Stimulated activated naive CD8-positive, alpha-beta T cell treated with anti-CD3 and anti-CD28 coated beads, Interleukin-15, Interleukin-2, amounts not matched to agents 100 U/mL and 50 U/mL, for 24 hours (primary cell): ENCODE data around the gene CDPF1.

Experiments used
- ATAC-seq: fragments of 150-1000 bp; cut with Tn5 transposase; one replicate; pipeline ENCODE4 v1.10.0; 2021
- DNase-seq: peaks from one replicate; pipeline ENCODE4 v3.0.0; 2021

The CDPF1 gene

DNA sequence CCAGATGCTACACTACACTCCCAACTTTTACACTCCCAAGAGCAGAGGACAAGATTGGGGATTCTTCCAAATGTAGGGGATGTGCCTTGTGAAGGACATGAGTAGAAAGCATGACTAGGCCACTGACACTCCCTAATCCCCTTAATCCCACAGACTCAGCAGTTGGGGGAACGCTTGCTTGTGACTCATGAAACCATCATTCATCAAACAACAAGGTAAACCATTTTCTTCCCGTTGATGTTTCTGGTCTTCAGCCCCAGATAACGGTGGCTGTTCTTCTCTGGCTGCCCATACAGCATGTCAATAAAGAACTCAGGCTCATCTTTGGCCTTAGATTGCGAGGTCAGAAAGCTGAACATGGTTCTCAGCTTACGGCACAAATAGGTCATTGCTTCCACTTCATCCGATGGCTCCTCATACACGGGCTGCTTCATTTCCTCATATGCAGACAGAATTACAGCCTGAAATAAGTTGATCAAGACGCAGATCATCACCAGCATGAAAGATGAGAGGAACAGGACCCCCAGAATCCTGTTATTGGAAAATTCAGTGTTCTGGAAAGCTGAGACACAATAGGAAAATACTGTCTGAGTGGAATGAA lies 6.4 kb upstream of the CDPF1 start:
- DNase-seq, result no peak
- no peak for ATAC-seq

DNA sequence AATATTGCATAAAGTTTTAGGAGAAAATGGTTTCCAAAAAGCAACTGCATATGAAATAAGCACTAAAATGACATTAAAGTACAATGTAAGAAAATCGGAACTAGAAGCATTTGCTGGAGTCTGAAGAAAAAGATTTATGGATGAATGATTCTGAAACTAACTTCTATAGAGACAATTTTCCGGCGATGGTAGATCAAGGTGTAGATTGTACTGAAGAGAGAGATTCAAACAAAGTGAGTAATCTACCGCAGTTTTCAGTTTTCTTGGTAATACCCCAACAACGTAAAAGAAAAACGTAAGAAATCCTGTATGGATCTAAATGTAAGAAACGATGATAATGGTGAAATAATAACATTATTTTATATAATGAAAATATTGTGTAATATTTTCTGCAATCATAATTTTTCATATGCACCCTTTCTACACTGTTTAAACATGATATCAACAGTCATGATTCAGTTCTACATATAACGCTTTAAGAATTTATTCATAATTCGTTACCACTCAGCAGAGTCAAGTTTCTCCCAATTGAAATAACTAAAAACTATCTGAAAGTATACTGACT lies 1.8 kb upstream of the CDPF1 start:
- DNase-seq (no peak), ATAC-seq (no peak)

DNA sequence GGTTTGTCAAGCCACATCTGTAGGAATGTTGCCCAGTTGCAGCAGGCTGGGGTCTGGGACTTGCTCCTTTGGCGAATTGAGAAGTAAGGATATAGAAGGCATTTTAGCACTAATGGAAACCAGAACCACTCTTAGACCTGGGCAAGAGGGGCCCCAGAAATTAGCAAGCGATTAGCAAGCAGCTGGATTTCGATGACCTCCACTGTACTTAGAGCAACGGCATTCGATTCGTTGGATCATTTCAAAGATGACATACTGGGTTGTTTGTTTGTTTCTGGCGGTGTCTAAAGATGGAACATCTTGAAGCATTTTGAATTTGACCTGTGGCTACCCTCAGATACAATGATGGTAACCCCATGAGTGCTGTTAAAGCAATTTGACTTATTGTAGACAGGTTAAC lies 1.2 kb upstream of the CDPF1 start:
- DNase-seq, result no peak
- no peak for ATAC-seq

DNA sequence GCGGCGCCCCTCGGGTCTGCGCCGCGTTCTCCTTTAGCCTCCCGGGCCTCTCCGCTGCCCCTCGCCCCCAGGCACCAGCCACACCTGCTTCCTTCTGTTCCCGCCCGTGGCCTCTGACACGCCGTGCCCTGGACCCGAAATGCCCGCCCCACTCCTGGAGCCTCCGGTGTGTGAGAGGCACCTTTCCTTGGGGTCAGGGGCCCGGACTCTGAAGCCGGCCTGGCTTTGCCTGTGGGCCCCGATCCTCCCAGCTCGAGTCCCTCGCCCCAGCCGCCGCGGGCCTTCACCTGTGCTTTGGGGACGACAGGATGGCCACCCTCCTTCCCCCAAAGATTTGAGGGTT lies 661 bp upstream of the CDPF1 start:
- no peak for ATAC-seq
- DNase-seq, result peak; percentile 27

DNA sequence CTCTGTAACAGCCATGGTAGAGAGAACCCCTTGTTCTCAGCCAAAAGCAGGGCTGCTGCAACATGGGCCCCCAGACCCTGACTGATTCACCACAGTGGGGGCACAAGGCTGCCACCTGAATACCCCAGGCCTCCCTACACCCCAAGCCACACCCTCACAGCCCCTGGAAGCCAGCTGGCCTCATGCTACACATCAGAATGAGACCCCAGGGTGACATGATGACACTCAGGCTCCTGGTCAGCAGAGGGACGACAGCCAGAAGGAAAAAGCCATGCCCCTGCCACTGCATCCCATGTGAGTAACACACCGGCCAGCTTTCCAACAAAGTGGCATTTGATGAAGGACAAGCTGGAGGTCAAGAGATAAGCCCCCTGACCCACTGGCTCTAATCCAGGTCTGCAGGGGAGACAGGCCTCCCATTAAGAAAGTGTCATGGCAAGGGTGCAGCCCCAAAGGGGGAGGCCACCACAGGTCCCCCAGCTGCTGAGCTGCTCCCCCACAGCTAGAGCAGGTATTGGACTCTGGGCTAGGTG lies 2.6 kb downstream of the CDPF1 start:
- no peak for DNase-seq
- no peak for ATAC-seq

DNA sequence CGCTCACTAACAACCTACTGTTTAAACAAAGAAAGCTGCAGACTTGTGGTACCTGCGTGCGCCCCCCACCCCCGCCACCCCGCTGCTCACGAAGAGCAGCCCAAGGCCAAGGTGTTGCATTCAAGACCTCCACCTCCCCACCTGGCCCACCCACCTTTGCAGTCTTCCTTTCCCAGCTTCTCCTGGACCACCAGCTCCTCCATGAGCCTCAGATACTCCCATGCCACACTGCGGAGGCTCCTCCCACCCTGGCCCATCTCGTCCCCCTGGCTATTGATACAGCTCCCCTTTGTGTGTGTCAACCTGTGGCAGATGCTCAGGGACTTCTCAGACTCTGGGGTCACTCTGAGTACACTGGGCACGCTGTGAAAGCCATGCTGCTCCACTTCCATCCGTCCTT lies 3.9 kb downstream of the CDPF1 start:
- ATAC-seq, result no peak
- no peak for DNase-seq

DNA sequence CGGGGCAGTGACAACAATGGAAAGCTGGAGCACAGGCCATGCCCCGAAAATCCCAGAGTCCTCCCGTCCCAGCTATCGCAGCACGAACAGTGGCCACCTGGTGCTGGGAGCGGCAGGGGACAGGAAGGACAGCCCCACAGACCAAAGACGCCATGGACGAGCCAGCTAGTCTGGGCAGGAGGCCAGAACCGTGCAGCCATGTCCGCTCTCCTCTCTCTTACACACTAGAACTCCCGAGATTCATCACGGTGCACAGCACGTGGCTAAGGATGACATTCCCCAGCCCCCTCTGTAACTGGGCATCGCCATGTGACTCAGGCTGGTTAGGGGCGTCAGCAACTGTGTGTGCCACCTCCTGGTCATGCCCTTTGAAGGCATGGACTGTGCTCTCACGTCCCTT lies 4.6 kb downstream of the CDPF1 start:
- ATAC-seq (no peak), DNase-seq (no peak)

DNA sequence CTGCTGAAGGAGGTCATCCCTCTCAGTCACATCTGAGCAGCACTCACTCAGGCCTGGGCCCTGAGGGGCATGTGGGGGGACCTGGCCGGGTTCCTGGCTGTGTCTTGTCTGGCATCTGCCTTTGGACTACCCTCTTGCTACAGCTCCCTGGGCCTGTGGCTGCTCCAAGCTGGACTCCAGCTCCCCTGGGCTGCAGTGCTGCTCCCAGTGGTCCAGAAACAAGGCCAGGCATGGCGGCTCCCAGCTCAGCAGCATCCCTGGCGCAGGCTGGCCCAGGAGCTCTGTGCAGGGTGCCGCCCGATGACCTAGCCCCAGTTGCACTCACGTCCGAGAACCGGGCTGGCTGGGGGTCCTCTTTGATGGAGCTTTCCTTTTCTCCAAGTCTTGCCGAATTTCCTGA lies 5.3 kb downstream of the CDPF1 start:
- ATAC-seq, result no peak
- DNase-seq, result no peak

DNA sequence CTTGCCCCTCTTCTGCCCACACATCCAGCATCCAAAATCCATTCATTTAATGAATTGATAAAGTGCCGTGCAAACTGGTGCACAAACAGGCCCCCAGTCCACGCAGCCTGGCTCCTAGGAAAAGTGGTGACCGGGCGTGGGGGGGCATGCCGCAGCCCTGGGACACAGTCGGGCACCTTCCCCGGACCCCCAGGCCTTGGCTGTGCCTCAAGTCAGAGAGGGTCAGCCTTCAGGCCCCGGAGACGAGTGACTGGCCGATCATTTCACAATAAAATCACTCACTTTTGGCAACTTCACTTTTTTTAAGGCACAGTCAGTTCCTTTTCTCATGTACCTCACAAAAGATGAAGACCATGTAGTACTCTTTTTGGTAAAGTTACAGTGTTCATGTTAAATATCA lies 8.0 kb downstream of the CDPF1 start:
- ATAC-seq (no peak), DNase-seq (no peak)

DNA sequence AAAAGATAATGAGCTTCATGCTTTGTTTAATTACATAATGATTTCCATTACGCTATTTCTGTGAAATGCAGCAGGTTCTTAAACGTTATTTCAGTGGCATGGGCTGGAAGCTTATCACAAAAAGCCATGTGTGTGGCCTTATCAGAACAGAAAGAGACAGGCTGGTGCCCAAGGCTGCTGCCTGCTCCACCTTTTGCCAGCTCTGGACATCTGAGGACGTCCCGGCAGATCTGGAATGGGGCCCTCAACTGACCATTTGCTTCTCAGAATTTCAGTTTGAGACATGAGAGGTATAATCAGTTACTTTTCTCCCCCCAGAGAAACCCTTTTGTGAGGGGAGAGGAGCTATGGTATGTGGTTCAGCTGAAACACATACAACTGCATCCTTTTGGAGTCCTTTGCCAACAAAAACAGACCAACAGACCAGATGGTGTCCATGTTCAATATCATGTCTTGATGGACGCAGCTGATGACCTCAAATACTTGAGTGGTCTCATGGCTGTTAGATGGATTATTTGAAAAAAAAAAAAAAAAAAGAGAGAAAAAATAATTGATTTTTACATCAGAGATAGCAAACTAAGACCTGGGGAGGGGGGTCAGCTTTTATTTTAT lies 8.6 kb downstream of the CDPF1 start:
- DNase-seq, result no peak
- no peak for ATAC-seq

DNA sequence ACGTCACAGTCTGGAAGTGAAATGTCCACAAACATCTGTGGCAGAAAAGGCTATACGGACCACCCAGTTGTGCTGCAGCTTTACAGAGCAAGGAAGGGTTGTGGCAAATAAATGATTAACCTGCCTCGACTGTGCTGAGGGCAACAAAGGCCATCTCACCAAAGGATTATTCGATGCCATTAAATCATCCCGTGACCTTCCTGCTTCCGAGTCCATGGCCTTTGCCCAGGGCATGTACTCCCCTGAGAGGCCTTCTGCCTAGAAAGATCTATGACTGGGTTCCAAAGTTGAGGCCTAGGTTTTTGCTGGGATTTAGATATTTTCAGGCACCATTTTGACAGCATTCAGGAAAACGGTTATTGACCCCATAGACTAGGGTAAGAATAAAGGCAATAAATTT lies 9.2 kb downstream of the CDPF1 start:
- ATAC-seq, result no peak
- DNase-seq, result no peak

DNA sequence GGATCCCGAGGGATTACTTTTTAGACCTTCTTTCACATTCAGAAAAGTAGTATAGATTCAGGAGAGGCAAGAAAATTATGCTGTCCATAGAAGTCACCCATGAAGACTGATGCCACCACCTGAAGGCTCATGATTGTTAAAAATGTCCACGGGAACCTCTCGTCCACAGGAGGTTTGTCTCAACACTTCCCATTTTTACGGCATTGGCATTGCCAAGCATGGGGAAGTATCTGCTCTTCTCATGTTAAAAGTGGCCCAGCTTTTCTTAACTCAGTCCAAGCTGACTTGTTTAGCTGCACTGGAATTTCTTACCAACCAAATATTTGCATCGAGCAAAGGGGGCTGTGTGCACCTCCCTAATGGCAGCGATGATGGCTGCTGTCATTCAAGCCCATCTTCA lies 9.6 kb downstream of the CDPF1 start:
- DNase-seq (no peak), ATAC-seq (no peak)

DNA sequence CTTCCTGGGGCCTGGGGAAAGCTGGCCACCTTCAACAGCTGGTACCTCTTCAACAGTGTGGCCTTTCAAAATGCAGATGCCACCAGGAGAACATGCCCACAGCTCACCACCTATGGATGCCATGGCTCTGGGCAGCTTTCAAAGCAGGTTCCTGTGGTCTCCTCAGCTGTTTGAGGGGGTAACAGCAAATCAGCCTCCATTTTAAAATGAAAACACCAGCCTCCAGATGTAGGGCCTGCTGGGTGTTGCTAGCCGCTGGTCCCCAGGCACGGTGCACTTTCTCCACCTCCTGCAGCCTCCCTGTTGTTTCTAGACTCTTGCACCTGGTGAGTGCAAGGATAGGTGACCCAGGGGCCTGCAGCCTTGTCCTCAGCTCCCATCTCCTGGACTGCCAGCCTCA lies 10.0 kb downstream of the CDPF1 start:
- DNase-seq (no peak), ATAC-seq (no peak)

DNA sequence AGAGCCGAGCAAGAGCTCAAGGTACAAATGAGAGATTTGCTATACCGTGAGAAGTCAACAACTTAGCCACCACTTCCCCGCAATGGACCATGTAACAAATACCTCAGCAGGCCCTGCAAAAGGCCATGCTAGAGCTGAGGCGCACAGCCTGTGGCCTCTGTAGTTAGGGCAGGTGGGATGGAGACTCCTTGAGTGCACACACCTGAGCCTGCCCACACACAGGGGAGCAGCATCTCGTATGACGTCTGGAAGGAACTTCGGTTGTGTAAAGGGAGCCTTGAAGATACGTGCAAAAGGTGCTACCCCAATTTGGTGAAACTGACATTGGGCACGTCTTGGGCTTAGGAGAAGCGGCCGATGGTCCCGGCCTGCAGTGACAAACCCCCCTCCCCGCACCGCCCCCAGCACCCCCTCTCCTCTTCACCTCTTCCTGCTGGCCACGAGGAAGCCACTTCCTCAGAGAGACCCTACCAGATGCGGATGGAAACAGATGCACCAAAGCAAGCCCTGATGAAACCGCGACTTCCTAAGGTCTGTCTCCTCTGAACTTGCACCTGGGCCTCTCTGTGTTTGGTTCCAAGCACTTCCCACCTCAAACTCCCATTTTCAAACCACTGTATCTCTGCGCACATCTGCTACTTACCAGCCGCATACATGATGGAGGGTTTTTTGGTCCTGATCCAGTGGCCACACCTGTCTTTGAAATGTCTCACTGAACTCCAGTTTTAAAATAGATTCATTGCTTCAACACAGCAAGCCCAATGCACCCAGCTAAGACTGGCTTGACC lies 10.6 kb downstream of the CDPF1 start:
- no peak for ATAC-seq
- no peak for DNase-seq

DNA sequence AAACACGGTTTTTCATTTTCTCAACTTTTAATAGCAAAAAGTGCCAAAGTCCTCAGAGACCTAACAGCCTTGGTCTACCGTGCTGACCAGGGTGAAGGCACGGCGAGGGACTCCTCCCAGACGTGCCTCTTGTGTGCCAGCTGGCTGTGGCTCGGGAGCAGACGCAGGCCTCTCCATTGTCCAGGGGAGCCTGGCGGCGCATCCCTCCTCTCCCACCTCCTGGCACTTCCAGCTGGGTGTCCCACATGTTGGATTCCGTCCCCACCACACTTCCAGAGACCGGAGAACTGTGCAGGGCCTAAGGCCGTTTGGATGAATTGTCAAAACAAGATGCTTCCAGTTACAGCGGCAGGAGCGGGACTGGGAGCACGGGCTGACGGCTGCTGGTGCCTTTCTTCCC lies 11.6 kb downstream of the CDPF1 start:
- DNase-seq, result no peak
- no peak for ATAC-seq

DNA sequence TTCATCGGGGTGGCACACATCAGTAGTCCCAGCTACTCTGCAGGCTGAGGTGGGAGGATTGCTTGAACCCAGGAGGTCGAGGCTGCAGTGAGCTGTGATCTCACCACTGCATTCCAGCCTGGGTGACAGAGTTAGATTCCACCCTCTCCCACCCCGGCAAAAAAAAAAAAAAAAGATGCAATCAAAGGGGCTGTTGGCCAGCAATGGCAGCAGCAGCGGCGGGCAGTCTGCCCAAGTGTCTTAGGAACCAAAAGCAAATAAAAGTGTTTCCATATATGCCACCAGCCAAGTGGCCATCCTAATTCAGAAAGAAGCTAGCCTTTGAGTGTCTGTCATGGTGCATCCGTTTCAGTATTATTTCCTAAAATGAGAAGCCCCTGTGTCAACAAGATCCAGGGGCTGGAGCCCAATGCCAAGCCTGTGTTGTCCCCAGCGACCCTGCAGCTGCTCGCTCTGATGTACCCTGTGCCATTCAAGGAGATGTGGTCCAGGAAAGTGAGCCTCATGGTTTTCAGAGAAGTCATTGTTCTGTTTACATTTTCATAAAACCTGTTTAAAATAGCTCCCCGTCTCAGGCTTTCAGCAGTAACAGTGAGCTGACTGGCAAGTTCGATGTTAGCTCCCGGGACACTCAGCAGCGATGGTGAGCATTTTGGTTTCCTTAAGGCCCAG lies 12.5 kb downstream of the CDPF1 start:
- no peak for ATAC-seq
- DNase-seq, result no peak

DNA sequence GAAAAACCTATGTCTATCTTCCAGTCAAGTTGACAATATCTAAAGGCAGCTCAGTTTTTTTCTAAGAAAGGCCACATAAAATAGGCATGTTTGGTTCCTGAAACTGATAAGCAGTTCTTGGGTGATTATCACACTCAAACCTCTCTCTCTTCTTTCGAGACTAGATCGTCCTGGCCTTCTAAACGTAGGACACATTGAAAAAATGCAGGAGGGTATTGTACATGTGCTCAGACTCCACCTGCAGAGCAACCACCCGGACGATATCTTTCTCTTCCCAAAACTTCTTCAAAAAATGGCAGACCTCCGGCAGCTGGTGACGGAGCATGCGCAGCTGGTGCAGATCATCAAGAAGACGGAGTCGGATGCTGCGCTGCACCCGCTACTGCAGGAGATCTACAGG lies 15.1 kb downstream of the CDPF1 start:
- no peak for DNase-seq

DNA sequence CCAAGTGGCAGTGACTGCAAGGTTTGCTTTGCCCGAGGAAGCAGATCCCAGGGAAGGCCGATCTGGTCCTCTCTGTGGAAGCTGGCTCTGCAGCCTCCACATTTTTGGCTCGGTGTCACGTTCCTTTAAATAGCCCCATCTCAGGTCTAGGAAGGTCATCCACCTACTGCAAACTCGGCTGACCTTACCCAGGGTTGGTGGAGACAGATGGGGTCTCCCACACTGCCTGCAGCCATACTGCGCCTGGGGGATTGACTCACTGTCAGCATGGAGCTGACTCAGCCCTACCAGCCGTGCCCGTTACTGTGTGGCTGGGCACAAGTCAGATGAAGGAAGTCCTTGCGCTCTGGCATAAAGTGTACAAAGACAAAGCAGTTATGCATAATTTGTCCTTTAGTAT lies 16.9 kb downstream of the CDPF1 start:
- DNase-seq, result no peak
- ATAC-seq, result no peak

More for the DNA sequence above, 15.1 kb downstream of the CDPF1 start:
- no peak for ATAC-seq

DNA sequence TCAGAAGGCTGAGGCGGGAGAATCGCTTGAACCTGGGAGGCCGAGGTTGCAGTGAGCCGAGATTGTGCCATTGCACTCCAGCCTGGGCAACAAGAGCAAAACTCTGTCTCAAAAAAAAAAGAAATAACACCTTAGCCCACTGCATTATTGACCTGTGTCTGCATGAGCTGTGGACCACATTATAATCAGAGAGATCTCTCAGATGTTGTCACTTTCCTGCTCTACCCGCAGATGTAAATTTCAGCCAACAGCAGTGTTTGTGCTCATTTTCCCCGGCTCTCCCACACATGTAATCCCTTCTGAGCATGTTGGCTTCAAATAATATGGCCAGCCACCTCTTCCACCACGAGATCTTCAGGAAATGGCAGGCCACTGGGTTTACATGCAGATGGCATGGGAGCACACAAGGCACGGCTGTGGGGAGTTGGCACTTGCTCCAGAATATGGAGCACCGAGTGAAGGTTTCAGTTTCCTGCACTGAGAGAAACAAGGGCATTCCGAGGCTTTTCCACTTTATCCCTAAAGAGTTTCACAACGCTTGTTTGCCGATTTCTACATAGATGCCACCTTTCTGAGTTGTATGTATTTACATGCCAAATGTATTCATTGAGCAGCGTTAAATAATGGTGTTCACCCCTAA lies 19.7 kb downstream of the CDPF1 start:
- DNase-seq (no peak), ATAC-seq (no peak)

DNA sequence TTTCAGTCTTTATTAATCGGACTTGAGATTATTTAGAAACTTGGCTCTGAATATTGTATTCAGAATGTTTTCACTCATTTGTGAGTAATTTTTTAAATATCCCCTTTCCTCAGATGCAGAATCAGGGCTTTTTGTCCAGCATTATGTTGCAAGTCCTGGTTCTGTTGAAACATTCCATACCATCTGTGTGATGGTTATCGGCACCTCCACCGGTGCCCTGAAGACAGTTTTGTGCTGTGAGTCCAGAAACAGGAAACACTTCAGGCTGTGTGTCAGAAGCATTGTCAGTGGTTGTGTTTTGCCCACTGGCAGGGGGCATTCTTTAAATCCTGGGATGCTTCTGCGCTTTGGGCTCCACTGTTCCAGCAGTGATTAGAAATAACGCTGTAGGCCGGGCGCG lies 20.4 kb downstream of the CDPF1 start:
- DNase-seq (no peak), ATAC-seq (no peak)

DNA sequence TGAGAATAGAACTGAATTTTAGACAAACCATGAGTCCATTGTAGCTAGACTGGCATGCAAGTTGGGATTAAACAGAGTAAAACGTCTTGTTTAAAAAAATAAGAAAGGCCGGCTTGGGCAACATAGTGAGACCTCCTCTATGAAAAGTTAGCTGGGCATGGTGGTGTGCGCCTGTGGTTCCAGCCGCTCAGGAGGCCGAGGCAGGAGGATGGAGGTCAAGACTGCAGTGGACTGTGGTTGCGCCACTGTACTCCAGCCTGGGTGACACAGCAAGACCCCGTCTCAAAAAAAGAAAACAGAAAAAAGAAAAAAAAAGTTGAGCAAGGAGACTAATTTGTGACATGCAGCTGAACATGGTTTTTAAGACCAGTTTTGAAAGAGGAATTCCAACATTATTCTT lies 23.5 kb downstream of the CDPF1 start:
- no peak for DNase-seq
- ATAC-seq, result no peak

DNA sequence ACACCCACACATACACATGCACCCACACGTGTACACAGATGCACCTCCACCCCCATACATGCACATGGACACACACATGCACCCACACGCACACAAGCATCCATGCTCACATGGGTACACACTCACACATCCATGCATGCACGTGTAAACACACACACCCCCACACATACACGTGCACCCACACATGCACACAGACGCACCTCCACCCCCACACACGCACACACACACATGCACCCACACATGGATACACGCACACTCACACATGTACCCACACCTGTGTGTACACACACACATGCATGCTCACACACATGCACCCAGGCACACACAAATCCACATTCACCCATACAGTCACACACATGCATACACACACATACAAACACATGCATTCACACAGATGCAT lies 24.5 kb downstream of the CDPF1 start:
- no peak for ATAC-seq
- no peak for DNase-seq
